GM21576 (cell line): ENCODE data around the gene PAK5.

Experiments
- ATAC-seq: cut with Tn5 transposase; IDR thresholded peaks from one replicate; pipeline ENCODE4 v1.9.1; 2021; ENCODE audit warnings: mild to moderate bottlenecking, moderate library complexity; ENCODE audit not compliant: unreplicated experiment

PAK5 gene

GRCh38 chr20:9626357-9626756 lies 212.5 kb downstream of the PAK5 start:
- no peak for ATAC-seq

- ATAC-seq, result no peak
These were observed 220.9 kb downstream of the PAK5 start for GRCh38 chr20:9617940-9618339.

- ATAC-seq, result peak; percentile 32
These were observed 221.9 kb downstream of the PAK5 start for GRCh38 chr20:9616833-9617461.

DNA sequence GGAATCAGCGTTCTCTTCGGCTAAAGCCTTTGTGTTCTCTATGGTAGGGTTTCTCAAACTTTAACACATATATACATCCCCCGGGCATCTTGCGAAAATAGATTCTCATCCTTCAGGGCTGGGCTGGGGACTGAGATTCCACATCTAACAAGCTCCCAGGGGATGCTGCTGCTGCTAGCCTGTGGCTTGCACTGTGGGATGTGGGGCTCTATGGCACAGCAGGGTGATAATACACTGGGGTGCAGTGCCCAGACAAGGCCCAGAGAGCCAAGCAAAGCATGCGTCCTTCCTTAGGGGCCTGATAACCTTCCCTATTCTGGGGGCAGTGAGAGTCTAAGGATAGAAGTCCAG lies 222.4 kb downstream of the PAK5 start:
- peak; percentile 10 for ATAC-seq

GRCh38 chr20:9615766-9616454 lies 223.0 kb downstream of the PAK5 start:
- ATAC-seq, result peak; percentile 98

DNA sequence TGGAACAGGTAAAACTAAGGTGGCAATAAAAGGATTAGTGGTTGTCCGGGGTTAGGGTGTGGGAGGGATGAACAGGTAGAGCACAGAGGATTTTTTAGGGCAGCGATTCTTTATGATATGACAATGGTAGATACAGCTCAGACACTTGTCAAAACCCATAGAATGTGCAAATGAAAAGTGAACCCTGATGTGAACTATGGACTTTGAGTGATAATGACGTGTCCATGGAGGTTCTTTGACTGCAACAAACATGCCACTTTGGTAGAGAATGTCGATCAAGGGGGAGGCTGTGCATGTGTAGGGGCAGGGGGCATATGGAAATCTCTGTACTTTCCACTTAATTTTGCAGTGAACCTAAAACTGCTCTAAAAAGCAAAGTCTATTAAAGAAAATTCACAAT lies 223.8 kb downstream of the PAK5 start:
- ATAC-seq, result no peak

DNA sequence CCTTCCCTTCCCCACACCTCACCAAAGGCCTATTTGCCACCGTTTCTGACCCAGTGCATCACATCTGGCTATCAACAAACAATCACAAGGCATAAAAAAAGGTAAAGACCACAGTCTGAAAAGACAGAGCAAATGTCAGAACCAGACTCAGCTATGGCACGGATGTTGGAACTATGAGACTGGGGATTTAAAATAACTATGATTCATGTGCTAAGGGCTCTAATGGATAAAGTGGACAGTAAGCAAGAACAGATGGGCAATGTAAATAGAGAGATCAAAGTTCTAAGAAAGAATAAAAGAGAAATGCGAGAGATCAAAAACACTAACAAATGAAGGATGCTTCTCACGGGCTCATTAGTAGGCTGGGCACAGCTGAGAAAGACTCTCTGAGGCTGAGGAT lies 225.0 kb downstream of the PAK5 start:
- ATAC-seq, result no peak

DNA sequence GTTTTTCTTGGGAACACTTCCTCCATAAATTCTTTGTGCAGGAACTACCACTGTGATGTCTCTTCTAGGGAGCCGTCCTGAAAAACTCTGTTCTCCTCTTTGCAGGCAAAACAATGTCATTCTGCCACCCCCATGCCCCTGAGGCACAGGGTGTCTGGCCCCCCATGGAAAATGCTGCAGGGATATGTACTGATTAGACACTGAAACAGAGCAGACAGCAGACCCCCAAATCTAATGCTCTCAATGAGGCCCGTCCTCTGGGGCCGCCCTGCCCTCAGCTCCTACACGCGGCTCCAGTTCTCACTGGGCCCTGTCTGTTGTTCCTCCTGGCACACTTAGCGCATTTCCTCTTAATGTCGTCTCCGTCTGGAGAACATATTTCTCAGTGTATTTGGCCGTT lies 227.0 kb downstream of the PAK5 start:
- no peak for ATAC-seq

DNA sequence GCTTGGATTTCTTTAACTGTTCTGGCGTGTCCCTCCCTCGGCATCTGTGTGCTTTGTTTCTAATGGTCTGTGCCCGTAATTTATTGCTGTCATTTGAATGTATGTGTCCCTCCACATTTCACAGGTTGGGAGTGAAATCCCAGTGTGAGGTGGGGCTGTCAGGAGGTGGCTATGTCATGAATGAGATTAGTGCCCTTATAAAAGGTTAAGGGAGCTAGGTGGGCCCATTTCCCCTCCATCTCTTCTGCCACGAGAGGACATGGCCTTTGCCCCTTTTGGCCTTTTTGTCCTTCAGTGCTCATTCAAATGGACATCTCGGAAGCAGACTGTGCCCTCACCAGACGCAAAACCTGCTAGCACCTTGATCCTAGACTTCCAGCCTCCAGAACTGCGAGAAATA lies 228.2 kb downstream of the PAK5 start:
- ATAC-seq, result no peak

DNA sequence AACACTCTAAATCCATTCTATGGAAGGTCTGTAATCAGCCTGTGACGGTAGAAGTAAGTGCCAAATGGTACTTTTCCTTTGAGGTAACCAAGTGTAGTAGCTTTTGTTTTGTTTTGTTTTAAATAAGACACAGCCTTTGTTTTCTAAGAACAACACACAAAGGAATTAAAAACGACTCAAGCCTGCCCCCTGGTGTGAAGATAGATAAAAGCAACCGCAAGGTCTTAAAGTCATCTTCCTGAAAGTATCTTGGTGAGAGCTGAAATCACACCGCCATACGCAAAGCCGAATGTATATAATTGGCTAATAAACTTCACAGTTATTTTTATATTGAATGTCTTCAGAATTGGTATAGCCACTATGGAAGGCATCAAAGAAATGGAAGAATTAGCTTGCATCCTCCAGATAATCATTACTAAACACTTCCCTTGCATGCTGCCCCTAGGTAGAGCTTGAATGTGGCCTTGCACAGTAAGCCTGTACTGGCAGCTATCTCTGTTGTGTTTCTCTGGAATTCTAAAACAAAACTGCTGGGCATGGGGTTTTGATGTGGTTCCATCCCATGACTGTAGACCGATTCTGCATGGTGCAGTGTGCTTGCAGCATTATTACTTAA lies 228.9 kb downstream of the PAK5 start:
- ATAC-seq, result no peak

GRCh38 chr20:9608639-9609340 lies 230.1 kb downstream of the PAK5 start:
- no peak for ATAC-seq

DNA sequence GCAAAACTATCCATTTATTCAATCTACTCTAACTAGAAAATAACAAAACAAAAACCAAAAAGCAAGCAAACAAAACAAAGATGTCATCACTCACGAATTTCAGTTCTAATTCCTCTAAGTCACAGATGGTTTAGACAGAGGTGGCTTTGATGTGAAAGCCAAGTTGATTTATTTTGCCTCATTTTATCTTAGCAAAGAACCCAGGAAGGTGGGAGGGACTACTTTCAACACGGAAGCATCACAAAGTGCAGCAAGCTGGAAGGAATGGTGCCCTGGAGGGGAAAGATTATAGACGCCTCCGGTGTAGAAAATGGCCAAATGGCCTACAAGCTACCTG lies 236.1 kb downstream of the PAK5 start:
- no peak for ATAC-seq

DNA sequence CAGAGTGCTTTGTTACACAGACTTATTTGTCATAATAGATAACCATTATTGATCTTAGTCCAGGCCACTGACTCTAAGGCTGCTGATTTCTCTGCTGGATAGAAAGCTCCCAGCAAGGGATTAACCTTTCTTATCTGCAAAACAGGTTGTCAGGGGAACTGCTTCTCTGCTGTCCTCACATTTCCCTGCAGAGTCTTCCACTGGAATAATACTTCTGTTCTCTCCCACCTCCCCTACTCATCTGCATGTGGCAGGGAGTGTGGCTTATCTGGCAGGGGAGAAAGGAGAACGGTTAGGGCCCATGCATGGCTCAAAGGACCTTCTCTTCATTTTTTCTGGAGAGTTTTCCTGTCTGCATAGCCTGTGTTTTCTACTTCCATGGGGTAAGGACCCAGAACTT lies 238.3 kb downstream of the PAK5 start:
- no peak for ATAC-seq

DNA sequence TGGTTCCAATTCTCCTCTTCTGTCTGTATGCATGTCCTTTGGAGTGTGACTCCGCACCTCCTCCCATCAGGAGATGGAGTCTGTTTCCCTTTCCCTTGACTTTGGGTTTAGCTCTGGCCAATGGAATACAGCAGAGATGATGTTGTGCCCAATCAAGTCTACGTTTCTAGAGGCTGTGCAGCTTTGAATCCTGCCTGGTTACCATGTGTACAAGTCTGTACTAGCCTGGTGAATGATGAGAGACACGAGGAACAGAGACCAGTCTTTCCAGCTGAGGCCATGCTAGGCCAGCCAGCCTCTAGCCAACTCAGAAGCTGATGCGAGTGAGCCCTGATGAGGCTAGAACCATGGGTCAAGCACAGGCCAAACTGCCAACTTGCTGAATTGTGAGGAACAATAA lies 241.3 kb downstream of the PAK5 start:
- no peak for ATAC-seq

DNA sequence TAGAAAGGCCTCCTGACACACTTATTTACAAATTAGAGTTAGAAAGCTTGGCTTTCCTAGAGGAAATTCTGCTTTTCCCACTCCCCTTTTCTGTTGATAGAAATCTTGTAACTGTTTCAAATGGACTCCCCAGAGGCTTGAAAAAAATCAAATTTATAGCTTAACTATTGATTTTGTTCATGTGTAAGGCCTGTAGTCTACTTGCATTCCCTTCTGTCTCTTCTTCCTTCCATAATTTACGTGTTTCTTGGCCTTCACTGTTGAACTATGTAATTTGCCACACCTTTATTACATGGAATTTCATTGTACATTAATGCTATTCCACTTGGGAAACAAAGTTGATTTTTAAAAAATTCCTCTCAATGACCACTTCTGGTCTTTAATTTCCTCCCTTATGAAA lies 243.1 kb downstream of the PAK5 start:
- ATAC-seq, result no peak

DNA sequence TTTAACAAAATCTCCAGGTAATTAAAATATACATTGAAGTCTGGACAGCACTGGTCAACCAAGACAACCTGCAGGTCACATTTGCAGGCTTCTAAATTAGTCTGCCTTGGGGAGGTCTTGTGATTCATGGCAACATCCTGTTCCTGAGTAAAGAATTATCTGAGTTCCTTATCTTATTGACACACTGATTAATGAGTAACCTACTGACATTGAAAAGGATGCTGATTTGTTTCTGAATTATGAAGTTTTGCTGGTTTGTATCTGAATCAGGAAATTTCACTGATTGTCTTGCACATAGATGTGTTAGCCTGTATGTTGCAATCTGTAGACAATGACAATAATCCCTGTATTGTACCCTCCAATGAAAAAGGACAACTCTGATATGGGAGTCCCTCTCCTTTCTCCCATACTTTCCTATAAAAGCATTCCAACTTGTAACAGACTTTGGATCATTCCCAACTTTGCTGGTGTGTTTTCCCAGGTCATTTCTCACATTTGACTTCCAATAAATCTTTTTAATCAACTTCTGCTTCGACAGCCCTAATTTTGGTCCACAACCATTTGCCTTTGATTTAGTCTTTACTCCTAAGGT lies 244.5 kb downstream of the PAK5 start:
- ATAC-seq, result no peak

GRCh38 chr20:9592419-9592818 lies 246.5 kb downstream of the PAK5 start:
- ATAC-seq, result no peak

DNA sequence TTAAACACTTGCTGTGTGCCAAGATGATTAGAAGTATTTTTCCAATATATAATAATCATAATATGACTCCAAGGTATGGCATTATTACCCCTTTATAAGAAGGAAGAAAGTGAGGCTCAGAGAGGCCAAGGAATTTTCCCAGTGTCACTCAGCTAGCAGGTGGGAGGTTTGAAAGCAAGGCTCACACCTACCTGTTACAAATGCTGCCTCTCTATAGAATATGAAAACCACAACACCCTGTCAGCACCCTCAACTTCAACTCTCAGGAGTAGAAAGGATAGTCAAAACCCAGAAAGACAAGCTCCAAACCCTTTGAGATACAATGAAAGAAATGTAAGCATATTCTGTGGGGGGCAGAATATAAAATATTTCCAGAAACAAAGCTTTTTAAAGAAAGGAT lies 247.8 kb downstream of the PAK5 start:
- no peak for ATAC-seq

- ATAC-seq, result no peak
These were observed 248.7 kb downstream of the PAK5 start for GRCh38 chr20:9590189-9590588.

DNA sequence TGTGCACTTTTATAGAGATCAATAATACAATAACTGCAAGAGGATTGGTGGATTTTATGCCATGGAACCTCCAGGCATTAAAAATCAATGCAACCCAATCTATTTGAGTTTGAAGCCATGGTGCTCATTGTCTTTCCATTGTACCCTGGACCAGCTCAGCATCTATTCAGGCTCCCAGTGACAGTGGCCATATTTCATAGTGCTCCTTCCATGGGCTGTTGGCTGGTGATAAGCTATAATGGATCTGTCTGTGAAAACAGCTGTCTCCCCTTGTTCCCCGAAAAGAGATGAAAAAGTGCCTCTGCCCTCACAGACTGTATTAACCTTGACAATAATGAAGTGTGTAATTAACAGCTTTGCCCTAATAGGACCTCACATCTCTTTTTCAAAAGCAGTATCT lies 250.2 kb downstream of the PAK5 start:
- no peak for ATAC-seq

DNA sequence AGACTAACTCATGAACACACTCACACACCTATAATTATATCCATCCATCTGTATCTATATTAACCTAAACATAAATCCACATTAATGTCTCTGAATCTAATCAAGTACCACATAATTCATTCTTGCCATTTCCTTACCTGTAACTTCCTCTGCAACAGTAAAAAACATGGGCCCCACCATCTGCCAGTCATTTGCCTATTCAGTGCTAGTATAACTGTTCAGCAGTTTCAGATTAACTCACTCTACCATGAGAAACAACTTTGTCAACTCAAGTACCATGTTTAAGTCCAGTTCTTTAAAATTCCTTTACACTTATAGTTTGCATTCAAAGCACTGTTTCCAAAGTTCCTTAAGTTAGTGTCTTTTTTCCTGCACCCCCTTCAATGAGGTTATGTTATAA lies 255.7 kb downstream of the PAK5 start:
- no peak for ATAC-seq

- no peak for ATAC-seq
These were observed 256.7 kb downstream of the PAK5 start for GRCh38 chr20:9582137-9582536.
